ENCODE results near the gene ZACN. TPM values are rescaled to one million over a fixed set of nuclear protein-coding genes. Genes with fewer than 3 reads are reported as not detected.
"Not testable (repeated sequence)": the region's sequence is repeated elsewhere in the genome, so short reads cannot be mapped to it uniquely, and the experiment has no call there.

ZACN gene
- total RNA-seq, 1 donor from 2014 or later, result not detected

- no peaks in the 10 kb centered on the region for H3K9me3 ChIP-seq
- H3K27ac ChIP-seq, result no peak overlapping the region
- TF ChIP-seq CTCF (IDR thresholded peaks at IDR 0.05), result no peak
- peaks cover 40% of the 10 kb centered on the region for H3K36me3 ChIP-seq
- DNase-seq (no peak), ATAC-seq (no peak)
- no peak overlapping the region for H3K4me3 ChIP-seq
- intact Hi-C loops (cut with DNase I), result no loop called here
- no peaks in the 10 kb centered on the region for H3K27me3 ChIP-seq
- H3K4me1 ChIP-seq, result no peaks in the 10 kb centered on the region
Observed at GRCh38 chr17:76036497-76037261, 42.3 kb upstream of the ZACN start.

GRCh38 chr17:76038050-76038449, 40.9 kb upstream of the ZACN start:
- intact Hi-C loops (cut with DNase I), result no loop called here
- Histone ChIP-seq H3K9me3 (no peaks in the 10 kb centered on the region), H3K27ac (no peak overlapping the region), H3K36me3 (peaks cover 53% of the 10 kb centered on the region), H3K4me1 (no peaks in the 10 kb centered on the region), H3K27me3 (no peaks in the 10 kb centered on the region), H3K4me3 (no peak overlapping the region)
- no peak for TF ChIP-seq CTCF (IDR thresholded peaks at IDR 0.05)
- ATAC-seq (no peak), DNase-seq (no peak)

GRCh38 chr17:76039121-76039520, 39.9 kb upstream of the ZACN start:
- Histone ChIP-seq H3K36me3 (peaks cover 64% of the 10 kb centered on the region), H3K27ac (no peak overlapping the region), H3K4me1 (no peaks in the 10 kb centered on the region), H3K9me3 (no peaks in the 10 kb centered on the region), H3K4me3 (no peak overlapping the region), H3K27me3 (no peaks in the 10 kb centered on the region)
- no peak for ATAC-seq
- DNase-seq, result no peak
- intact Hi-C loops (cut with DNase I), result no loop called here
- TF ChIP-seq CTCF (IDR thresholded peaks at IDR 0.05), result no peak

- DNase-seq, result no peak
- peaks cover 77% of the 10 kb centered on the region for H3K36me3 ChIP-seq
- TF ChIP-seq CTCF (IDR thresholded peaks at IDR 0.05), result no peak
- no peaks in the 10 kb centered on the region for H3K4me1 ChIP-seq
- intact Hi-C loops (cut with DNase I), result no loop called here
- no peak overlapping the region for H3K27ac ChIP-seq
- no peak for ATAC-seq
- no peaks in the 10 kb centered on the region for H3K9me3 ChIP-seq
- no peak overlapping the region for H3K4me3 ChIP-seq
- H3K27me3 ChIP-seq, result no peaks in the 10 kb centered on the region
Observed at GRCh38 chr17:76040376-76040775, 38.6 kb upstream of the ZACN start.

GRCh38 chr17:76042868-76043267, 36.1 kb upstream of the ZACN start:
- ATAC-seq; DNase-seq; H3K27me3 ChIP-seq; intact Hi-C loops (cut with DNase I); H3K9me3 ChIP-seq; H3K27ac ChIP-seq; H3K4me1 ChIP-seq; H3K4me3 ChIP-seq: not testable (repeated sequence)
- peaks cover 100% of the 10 kb centered on the region for H3K36me3 ChIP-seq

- DNase-seq; H3K4me3 ChIP-seq; intact Hi-C loops (cut with DNase I); ATAC-seq; H3K9me3 ChIP-seq; H3K27ac ChIP-seq; H3K4me1 ChIP-seq; H3K27me3 ChIP-seq: not testable (repeated sequence)
- peaks cover 100% of the 10 kb centered on the region for H3K36me3 ChIP-seq
Observed at GRCh38 chr17:76044475-76045007, 34.4 kb upstream of the ZACN start.
